HepG2 (cell line): ENCODE measurements around the gene KTI12. TPM values are rescaled to one million over a fixed set of nuclear protein-coding genes. Genes with fewer than 3 reads are reported as not detected.

ENCODE experiments used
- ATAC-seq: fragments of 200-7000 bp; cut with Tn5 transposase; 3 replicates; pipeline ENCODE4 v1.9.1; 2020; ENCODE audit warnings: mild to moderate bottlenecking, moderate library complexity
- BruUV-seq: library from RNA; stranded (reverse); fragments of 400-500 nt; replicated peaks from 2 replicates; lab custom pipeline; 2021; lab: Mats Ljungman, UMichigan
- CTCF ChIA-PET: fragments of 300-600 bp; formaldehyde crosslinking; extraction: SDS; loops from one replicate; lab custom pipeline; 2021; ENCODE audit warnings: low total read pairs, inconsistent platforms, low intra/inter-chr PET ratio; lab: Yijun Ruan, JAX
- POLR2A ChIA-PET: fragments of 350-600 bp; sonication (Branson Sonifier 250); formaldehyde crosslinking; loops from one replicate; lab custom pipeline; 2020; ENCODE audit warnings: antibody characterized with exemption, inconsistent platforms; lab: Yijun Ruan, JAX
- DNase-seq: peaks from one replicate; pipeline ENCODE4 v3.0.0-alpha.2; 2015; ENCODE audit warnings: low spot score
- FAIRE-seq: peaks from 3 replicates; lab custom pipeline; 2011; peaks lifted over from hg19 to GRCh38; lab: Jason Lieb, UNC
- H2AFZ ChIP-seq: one replicate; pipeline ENCODE4 v1.6.1; 2011; ENCODE audit warnings: low read length, inconsistent platforms
- H3K27ac ChIP-seq: fragments of 300-600 bp; 3 replicates; pipeline ENCODE4 v1.8.0; 2011; ENCODE audit warnings: mixed run types, mild to moderate bottlenecking, mixed read lengths, low read length, inconsistent platforms; ENCODE audit not compliant: insufficient read depth; ENCODE audit errors: extremely low read length
- H3K27me3 ChIP-seq, 2 experiments: fragments of 200-600 bp in 1 of 2; 2 replicates in 1 of 2; 3 replicates in 1 of 2; pipeline versions ENCODE4 v1.6.0 to v1.8.0; 2011; ENCODE audit warnings: low read length in 2 of 2, mild to moderate bottlenecking in 2 of 2, moderate library complexity in 2 of 2, inconsistent platforms in 1 of 2; ENCODE audit not compliant: insufficient read depth in 2 of 2, control insufficient read depth in 1 of 2
- H3K36me3 ChIP-seq, 2 experiments: fragments of 200-600 bp in 1 of 2; replicated peaks in 1 of 2; 2 replicates in 1 of 2; 3 replicates in 1 of 2; pipeline versions ENCODE4 v1.5.1 to v1.8.0; 2011; ENCODE audit warnings: low read length in 2 of 2, inconsistent platforms in 1 of 2; ENCODE audit not compliant: insufficient read depth in 2 of 2, control insufficient read depth in 1 of 2
- H3K4me1 ChIP-seq: 2 replicates; pipeline ENCODE4 v1.5.1; 2012; ENCODE audit warnings: low read length, inconsistent platforms; ENCODE audit not compliant: insufficient read depth
- H3K4me2 ChIP-seq: 2 replicates; pipeline ENCODE4 v1.6.0; 2011; ENCODE audit warnings: low read depth, low read length, inconsistent platforms
- H3K4me3 ChIP-seq, 3 experiments: fragments of 200-600 bp in 1 of 3; sonication (generic), shearing (Covaris generic) in 1 of 3; replicated peaks in 1 of 3; 2 replicates each; pipeline ENCODE4 v1.5.1; 2011 to 2016; ENCODE audit warnings: low read length in 3 of 3, inconsistent platforms in 2 of 3, low read depth in 2 of 3, mild to moderate bottlenecking in 2 of 3, control low read depth in 1 of 3, mixed read lengths in 1 of 3; ENCODE audit not compliant: insufficient read depth in 1 of 3
- H3K79me2 ChIP-seq: one replicate; pipeline ENCODE4 v1.6.1; 2011; ENCODE audit warnings: low read length, inconsistent platforms; ENCODE audit not compliant: insufficient read depth
- H3K9ac ChIP-seq: 2 replicates; pipeline ENCODE4 v1.6.0; 2011; ENCODE audit warnings: mild to moderate bottlenecking, low read depth, low read length, inconsistent platforms; ENCODE audit not compliant: insufficient read depth
- H3K9me3 ChIP-seq: 2 replicates; pipeline ENCODE4 v1.5.1; 2012; ENCODE audit warnings: mild to moderate bottlenecking, low read length
- H4K20me1 ChIP-seq: 2 replicates; pipeline ENCODE4 v1.6.0; 2011; ENCODE audit warnings: inconsistent platforms, mild to moderate bottlenecking, low read length, moderate library complexity; ENCODE audit not compliant: insufficient read depth
- CBX1 ChIP-seq: IDR thresholded peaks from one replicate; pipeline ENCODE4 v1.6.1; 2016; ENCODE audit warnings: antibody characterized with exemption, low read depth
- DMAP1 ChIP-seq: IDR thresholded peaks from 2 replicates; pipeline ENCODE4 v1.6.1; 2016
- KLF6 ChIP-seq: IDR thresholded peaks from 2 replicates; pipeline ENCODE4 v1.8.0; 2016; ENCODE audit warnings: missing biosample characterization, missing genetic modification reagents
- ZNF629 ChIP-seq: sonication (generic); formaldehyde crosslinking; conservative IDR thresholded peaks from 2 replicates; pipeline ENCODE4 v1.5.0; 2020; ENCODE audit warnings: missing genetic modification reagents
- WGBS: methylation state at CpG from one replicate; pipeline ENCODE4 v1.1.6; 2017; ENCODE audit warnings: low lambda C conversion rate; 5-methylcytosine and 5-hydroxymethylcytosine counted together
- in situ Hi-C: cut with HindIII; loops from 2 replicates; pipeline ENCODE4 v1.10.0; 2017; ENCODE audit warnings: low pct_unique_long_range_greater_than_20kb; ENCODE audit not compliant: extremely low pct_ligation_motif_present
- intact Hi-C: fragments of 100-400 bp; cut with micrococcal nuclease; formaldehyde crosslinking; loops from one replicate; pipeline ENCODE4 v1.10.0; 2022; ENCODE audit not compliant: unreplicated experiment
- polyA plus RNA-seq, 8 experiments: library from polyadenylated mRNA; depleted of rRNA in 3 of 8; stranded (reverse) in 7 of 8; unstranded in 1 of 8; fragments of >200 nt; fragmentation: Illumina TruSeq in 4 of 8; extraction: Trizol in 4 of 8; gene quantifications; 2 replicates each; pipeline versions ENCODE4 v1.2.1 to v1.2.3, GENCODE V29; 2011 to 2016; ENCODE audit warnings: low read depth in 4 of 8, missing spikeins in 1 of 8, mixed read lengths in 1 of 8; ENCODE audit not compliant: insufficient read depth in 1 of 8
- total RNA-seq, 5 experiments: library from RNA; depleted of rRNA; stranded (reverse); fragments of >200 nt; fragmentation: Illumina TruSeq; extraction: Trizol; gene quantifications; 2 replicates each; pipeline ENCODE4 v1.2.3, GENCODE V29; 2016; ENCODE audit warnings: low read depth in 1 of 5
- TF ChIP-seq, protein P1 (sequence below): sonication (generic); formaldehyde crosslinking; IDR thresholded peaks from 2 replicates; pipeline ENCODE4 v1.8.1; 2023; ENCODE audit warnings: mild to moderate bottlenecking, missing genetic modification reagents
- TF ChIP-seq, protein P2 (sequence below): sonication (generic); formaldehyde crosslinking; IDR thresholded peaks from 2 replicates; pipeline ENCODE4 v1.4.0; 2020; ENCODE audit warnings: mild to moderate bottlenecking, missing genetic modification reagents

The KTI12 gene
- total and polyA plus RNA-seq, 2 of the 13 experiments (the other 11 are each of a cell fraction or from before 2014, with no cell fraction given) = 7.4 to 10.2 TPM

GRCh38 chr1:52041551-52042185 lies 8.1 kb upstream of the KTI12 start:
- intact Hi-C loops = loop anchor here (2.0 kb wide), 1 partner anchor 63 kb away; no protein-coding TSS in a partner anchor
- BruUV-seq = no TSS peak
- no peaks in the 10 kb centered on the region for H3K27me3 ChIP-seq
- ChIA-PET POLR2A (interaction anchor here (1.2 to 1.3 kb wide), 2 partner anchors 8 to 13 kb away, joined by 3 to 5 read pairs; partner anchors contain the start of genes KTI12 and TXNDC12), CTCF (no interaction called here)
- peaks cover 5 to 20% of the 10 kb centered on the region in 2 experiments for H3K36me3 ChIP-seq
- H4K20me1 ChIP-seq = no peaks in the 10 kb centered on the region
- peaks cover 15% of the 10 kb centered on the region for H3K79me2 ChIP-seq
- DNase-seq (no peak), FAIRE-seq (no peak), ATAC-seq (no peak)
- no peak overlapping the region for H3K4me3 ChIP-seq
- H3K4me2 ChIP-seq = no peak overlapping the region
- 96% methylated on average over 4 of the region's 4 CpGs for WGBS
- no peak overlapping the region for H3K27ac ChIP-seq
- no peaks in the 10 kb centered on the region for H3K9me3 ChIP-seq
- in situ Hi-C loops = no loop called here
- TF ChIP-seq CBX1 (no peak), ZNF629 (CRISPR knock-in tag) (peak; percentile 63; the same call in 1 of the 2 replicates)
- H3K4me1 ChIP-seq = peaks cover 27% of the 10 kb centered on the region
- no peak overlapping the region for H2AFZ ChIP-seq
- H3K9ac ChIP-seq = no peak overlapping the region

DNA sequence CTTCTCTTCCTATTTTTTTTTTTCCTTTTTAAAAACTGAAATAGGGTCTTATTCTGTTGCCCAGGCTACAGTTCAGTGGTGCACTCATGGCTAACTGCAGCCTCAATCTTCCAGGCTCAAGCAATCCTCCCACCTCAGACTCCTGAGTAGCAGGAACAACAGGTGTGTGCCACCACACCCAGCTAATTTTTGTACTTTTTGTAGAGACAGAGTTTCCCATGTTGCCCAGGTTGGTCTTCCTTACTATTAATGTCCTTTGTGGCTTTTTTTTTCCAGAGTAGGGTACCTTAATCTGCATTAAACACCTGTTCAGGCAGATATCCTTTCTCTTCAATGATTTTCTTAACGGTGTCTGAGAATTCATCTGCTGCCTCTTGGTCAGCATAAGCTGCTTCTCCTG lies 4.3 kb upstream of the KTI12 start:
- intact Hi-C loops (no loop called here), in situ Hi-C loops (no loop called here)
- no peak overlapping the region for H2AFZ ChIP-seq
- H3K4me3 ChIP-seq = no peak overlapping the region
- FAIRE-seq (no peak), ATAC-seq (peak; percentile 8), DNase-seq (no peak)
- ChIA-PET POLR2A (interaction anchor here (1.0 to 2.8 kb wide), 6 partner anchors 9 to 42 kb away, joined by 3 to 22 read pairs (median 4); partner anchors contain the start of gene TXNDC12), CTCF (no interaction called here)
- peaks cover 3% of the 10 kb centered on the region for H3K79me2 ChIP-seq
- no peaks in the 10 kb centered on the region for H4K20me1 ChIP-seq
- peaks cover 5 to 20% of the 10 kb centered on the region in 2 experiments; a peak in 4 of 5 replicates for H3K36me3 ChIP-seq
- no peaks in the 10 kb centered on the region; a peak in 1 of 5 replicates for H3K27me3 ChIP-seq
- peak overlapping the region; percentile 40 for H3K4me2 ChIP-seq
- no peak overlapping the region for H3K9ac ChIP-seq
- BruUV-seq = no TSS peak
- H3K4me1 ChIP-seq = peaks cover 45% of the 10 kb centered on the region
- H3K9me3 ChIP-seq = no peaks in the 10 kb centered on the region
- 59% methylated on average over 1 of the region's 1 CpG for WGBS
- peak overlapping the region; percentile 56 for H3K27ac ChIP-seq
- TF ChIP-seq, protein P1, sequence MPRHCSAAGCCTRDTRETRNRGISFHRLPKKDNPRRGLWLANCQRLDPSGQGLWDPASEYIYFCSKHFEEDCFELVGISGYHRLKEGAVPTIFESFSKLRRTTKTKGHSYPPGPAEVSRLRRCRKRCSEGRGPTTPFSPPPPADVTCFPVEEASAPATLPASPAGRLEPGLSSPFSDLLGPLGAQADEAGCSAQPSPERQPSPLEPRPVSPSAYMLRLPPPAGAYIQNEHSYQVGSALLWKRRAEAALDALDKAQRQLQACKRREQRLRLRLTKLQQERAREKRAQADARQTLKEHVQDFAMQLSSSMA (CRISPR knock-in tag) = no peak
- TF ChIP-seq KLF6 (CRISPR knock-in tag) (0 out of 2 replicates have a peak, but pooled peaks have one; percentile 16), DMAP1 (CRISPR knock-in tag) (0 out of 2 replicates have a peak, but pooled peaks have one; percentile 3)
- TF ChIP-seq, protein P2, sequence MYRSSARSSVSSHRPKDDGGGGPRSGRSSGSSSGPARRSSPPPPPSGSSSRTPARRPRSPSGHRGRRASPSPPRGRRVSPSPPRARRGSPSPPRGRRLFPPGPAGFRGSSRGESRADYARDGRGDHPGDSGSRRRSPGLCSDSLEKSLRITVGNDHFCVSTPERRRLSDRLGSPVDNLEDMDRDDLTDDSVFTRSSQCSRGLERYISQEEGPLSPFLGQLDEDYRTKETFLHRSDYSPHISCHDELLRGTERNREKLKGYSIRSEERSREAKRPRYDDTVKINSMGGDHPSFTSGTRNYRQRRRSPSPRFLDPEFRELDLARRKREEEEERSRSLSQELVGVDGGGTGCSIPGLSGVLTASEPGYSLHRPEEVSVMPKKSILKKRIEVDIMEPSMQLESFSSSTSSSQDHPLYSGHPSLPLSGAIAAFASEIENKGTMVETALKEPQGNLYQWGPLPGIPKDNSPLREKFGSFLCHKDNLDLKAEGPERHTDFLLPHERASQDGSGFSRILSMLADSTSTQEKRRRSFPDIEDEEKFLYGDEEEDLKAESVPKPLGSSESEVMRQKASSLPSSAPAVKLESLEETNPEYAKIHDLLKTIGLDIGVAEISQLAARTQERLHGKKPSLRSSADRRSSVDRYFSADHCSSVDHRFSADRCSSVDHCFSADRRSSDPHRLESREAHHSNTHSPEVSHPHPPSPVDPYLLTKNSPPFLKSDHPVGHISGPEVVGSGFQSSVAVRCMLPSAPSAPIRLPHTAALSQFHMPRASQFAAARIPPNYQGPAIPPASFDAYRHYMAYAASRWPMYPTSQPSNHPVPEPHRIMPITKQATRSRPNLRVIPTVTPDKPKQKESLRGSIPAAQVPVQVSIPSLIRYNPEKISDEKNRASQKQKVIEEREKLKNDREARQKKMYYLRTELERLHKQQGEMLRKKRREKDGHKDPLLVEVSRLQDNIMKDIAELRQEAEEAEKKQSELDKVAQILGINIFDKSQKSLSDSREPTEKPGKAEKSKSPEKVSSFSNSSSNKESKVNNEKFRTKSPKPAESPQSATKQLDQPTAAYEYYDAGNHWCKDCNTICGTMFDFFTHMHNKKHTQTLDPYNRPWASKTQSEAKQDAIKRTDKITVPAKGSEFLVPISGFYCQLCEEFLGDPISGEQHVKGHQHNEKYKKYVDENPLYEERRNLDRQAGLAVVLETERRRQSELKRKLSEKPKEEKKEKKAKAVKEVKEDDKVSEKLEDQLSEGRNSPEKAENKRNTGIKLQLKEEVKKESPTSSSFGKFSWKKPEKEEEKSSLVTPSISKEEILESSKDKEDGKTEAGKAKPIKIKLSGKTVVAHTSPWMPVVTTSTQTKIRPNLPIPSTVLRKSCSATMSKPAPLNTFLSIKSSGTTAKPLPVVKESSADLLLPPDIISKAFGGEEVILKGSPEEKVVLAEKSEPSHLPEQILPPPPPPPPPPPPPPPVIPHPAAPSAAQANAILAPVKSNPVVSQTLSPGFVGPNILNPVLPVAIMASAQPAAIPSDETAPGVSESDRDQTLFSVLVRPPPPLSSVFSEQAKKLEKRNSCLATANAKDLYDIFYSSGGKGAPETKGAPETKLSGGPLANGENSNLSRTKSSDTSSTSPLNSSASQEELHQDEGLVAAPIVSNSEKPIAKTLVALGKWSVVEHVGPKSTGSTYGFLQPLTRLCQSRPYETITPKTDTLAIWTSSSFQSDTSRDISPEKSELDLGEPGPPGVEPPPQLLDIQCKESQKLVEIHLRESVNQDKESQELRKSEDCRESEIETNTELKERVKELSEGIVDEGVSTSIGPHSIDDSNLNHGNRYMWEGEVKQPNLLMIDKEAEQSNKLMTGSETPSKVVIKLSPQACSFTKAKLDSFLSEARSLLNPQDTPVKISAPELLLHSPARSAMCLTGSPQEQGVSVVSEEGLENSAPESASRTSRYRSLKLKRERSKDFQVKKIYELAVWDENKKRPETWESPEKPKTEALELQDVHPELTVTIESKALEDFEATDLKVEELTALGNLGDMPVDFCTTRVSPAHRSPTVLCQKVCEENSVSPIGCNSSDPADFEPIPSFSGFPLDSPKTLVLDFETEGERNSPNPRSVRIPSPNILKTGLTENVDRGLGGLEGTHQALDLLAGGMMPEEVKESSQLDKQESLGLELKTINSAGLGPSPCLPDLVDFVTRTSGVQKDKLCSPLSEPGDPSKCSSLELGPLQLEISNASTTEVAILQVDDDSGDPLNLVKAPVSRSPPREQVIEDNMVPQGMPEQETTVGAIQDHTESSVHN = no peak
